ENCODE measurements around the gene IL27RA.

DNA sequence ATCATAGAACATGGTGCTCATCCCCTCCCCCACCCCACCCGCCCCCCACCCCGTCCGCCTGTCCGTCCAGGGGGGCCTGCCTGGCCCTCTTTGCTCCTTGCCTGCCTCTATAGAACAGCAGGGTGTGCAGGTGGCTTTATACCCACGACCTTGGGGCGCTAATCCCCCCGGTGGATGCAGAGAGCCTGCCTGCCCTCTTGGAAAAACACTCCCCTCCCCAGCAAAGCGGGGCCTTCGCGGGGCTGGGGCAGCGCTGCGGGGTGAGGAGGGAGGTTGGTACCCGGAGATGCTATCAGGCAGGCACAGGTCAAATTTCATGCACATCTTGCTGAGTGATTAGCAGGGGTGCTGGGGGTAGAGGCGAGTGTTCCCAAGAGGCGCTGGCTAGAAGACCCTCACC lies 47.4 kb upstream of the IL27RA start:
- TF ChIP-seq EZH2phosphoT487 (IDR thresholded peaks at IDR 0.05; ENCODE audit: borderline replicate concordance) (no peak), FOSL1 (IDR thresholded peaks at IDR 0.05; ENCODE audit: low read depth) (no peak), EZH2 (IDR thresholded peaks at IDR 0.05) (no peak), POLR2A (IDR thresholded peaks at IDR 0.05; ENCODE audit: borderline replicate concordance, extremely low read depth, insufficient read depth, insufficient read length) (no peak), RAD21 (IDR thresholded peaks at IDR 0.05; ENCODE audit: low read depth) (no peak), ZFX (IDR thresholded peaks at IDR 0.05) (no peak), SIN3A (IDR thresholded peaks at IDR 0.05; ENCODE audit: low read depth) (no peak), CBX3 (IDR thresholded peaks at IDR 0.05; ENCODE audit: low read depth) (no peak)
- TF ChIP-seq, protein P1, sequence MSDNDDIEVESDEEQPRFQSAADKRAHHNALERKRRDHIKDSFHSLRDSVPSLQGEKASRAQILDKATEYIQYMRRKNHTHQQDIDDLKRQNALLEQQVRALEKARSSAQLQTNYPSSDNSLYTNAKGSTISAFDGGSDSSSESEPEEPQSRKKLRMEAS (IDR thresholded peaks at IDR 0.05) = no peak
- TF ChIP-seq, protein P2, sequence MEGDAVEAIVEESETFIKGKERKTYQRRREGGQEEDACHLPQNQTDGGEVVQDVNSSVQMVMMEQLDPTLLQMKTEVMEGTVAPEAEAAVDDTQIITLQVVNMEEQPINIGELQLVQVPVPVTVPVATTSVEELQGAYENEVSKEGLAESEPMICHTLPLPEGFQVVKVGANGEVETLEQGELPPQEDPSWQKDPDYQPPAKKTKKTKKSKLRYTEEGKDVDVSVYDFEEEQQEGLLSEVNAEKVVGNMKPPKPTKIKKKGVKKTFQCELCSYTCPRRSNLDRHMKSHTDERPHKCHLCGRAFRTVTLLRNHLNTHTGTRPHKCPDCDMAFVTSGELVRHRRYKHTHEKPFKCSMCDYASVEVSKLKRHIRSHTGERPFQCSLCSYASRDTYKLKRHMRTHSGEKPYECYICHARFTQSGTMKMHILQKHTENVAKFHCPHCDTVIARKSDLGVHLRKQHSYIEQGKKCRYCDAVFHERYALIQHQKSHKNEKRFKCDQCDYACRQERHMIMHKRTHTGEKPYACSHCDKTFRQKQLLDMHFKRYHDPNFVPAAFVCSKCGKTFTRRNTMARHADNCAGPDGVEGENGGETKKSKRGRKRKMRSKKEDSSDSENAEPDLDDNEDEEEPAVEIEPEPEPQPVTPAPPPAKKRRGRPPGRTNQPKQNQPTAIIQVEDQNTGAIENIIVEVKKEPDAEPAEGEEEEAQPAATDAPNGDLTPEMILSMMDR (IDR thresholded peaks at IDR 0.05 in 2 of 3, conservative IDR thresholded peaks at IDR 0.05 in 1 of 3; ENCODE audit: borderline replicate concordance in 1 of 3, insufficient read depth in 1 of 3, low read depth in 2 of 3, low read length in 2 of 3) = no peak

All from HCT116 (cell line).